HL-60 (cell line): ENCODE data around the gene XAB2.

Source experiments
- DNase-seq, 2 experiments: peaks; one replicate each; pipeline ENCODE4 v3.0.0-alpha.2; 2010 to 2020; ENCODE audit warnings: low read depth in 1 of 2, low spot score in 1 of 2
- H3K27ac ChIP-seq: fragments of 250-450 bp; sonication (Bioruptor Pico); replicated peaks from 2 replicates; pipeline ENCODE4 v1.5.1; 2020; ENCODE audit warnings: mild to moderate bottlenecking, moderate library complexity
- H3K27me3 ChIP-seq: fragments of 250-450 bp; sonication (Bioruptor Pico); 2 replicates; pipeline ENCODE4 v1.5.1; 2021; ENCODE audit warnings: mild to moderate bottlenecking, moderate library complexity; ENCODE audit not compliant: insufficient read depth, poor library complexity, severe bottlenecking
- H3K4me3 ChIP-seq: replicated peaks from 2 replicates; pipeline ENCODE4 v1.5.1; 2011; ENCODE audit warnings: mild to moderate bottlenecking, control low read depth, low read length; ENCODE audit not compliant: insufficient read depth
- CTCF ChIP-seq: IDR thresholded peaks from one replicate; pipeline ENCODE4 v1.5.1; 2011; ENCODE audit warnings: low read length, control low read depth, inconsistent platforms; ENCODE audit not compliant: insufficient read depth
- GABPA ChIP-seq: IDR thresholded peaks from 2 replicates; pipeline ENCODE4 v1.6.1; 2012; ENCODE audit warnings: low read depth
- POLR2AphosphoS5 ChIP-seq: IDR thresholded peaks from 2 replicates; pipeline ENCODE4 v1.6.1; 2012; ENCODE audit warnings: low read depth
- REST ChIP-seq: IDR thresholded peaks from 2 replicates; pipeline ENCODE4 v1.6.1; 2012; ENCODE audit warnings: low read depth; ENCODE audit not compliant: insufficient replicate concordance
- SPI1 ChIP-seq: IDR thresholded peaks from 2 replicates; pipeline ENCODE4 v1.6.1; 2012; ENCODE audit warnings: low read depth, mild to moderate bottlenecking, borderline replicate concordance

The XAB2 gene

GRCh38 chr19:7623725-7624603, 5.4 kb downstream of the XAB2 start:
- Histone ChIP-seq H3K27me3 (no peaks in the 10 kb centered on the region), H3K27ac (no peak overlapping the region), H3K4me3 (no peak overlapping the region)
- no peak for DNase-seq
- no peak for TF ChIP-seq GABPA
- TF ChIP-seq POLR2AphosphoS5, result no peak
- TF ChIP-seq CTCF, result no peak
- TF ChIP-seq REST, result no peak
- TF ChIP-seq SPI1, result no peak

GRCh38 chr19:7622933-7623685, 6.2 kb downstream of the XAB2 start:
- Histone ChIP-seq H3K4me3 (no peak overlapping the region), H3K27ac (no peak overlapping the region), H3K27me3 (no peaks in the 10 kb centered on the region)
- DNase-seq, result no peak
- TF ChIP-seq REST (no peak), POLR2AphosphoS5 (no peak), SPI1 (no peak), GABPA (no peak), CTCF (no peak)

GRCh38 chr19:7620442-7621412, 8.6 kb downstream of the XAB2 start:
- DNase-seq, result no peak
- TF ChIP-seq SPI1 (no peak), CTCF (no peak), POLR2AphosphoS5 (no peak), GABPA (no peak), REST (no peak)
- no peak overlapping the region for H3K27ac ChIP-seq

More at GRCh38 chr19:7620442-7621412, 8.6 kb downstream of the XAB2 start:
- no peaks in the 10 kb centered on the region for H3K27me3 ChIP-seq
- H3K4me3 ChIP-seq, result no peak overlapping the region
